HG03565 (cell line): Measurements from ENCODE around the gene MYO18A.

Experiments
- ATAC-seq: cut with Tn5 transposase; IDR thresholded peaks from one replicate; pipeline ENCODE4 v1.9.1; 2021; ENCODE audit warnings: mild to moderate bottlenecking, moderate library complexity; ENCODE audit not compliant: unreplicated experiment

MYO18A gene

DNA sequence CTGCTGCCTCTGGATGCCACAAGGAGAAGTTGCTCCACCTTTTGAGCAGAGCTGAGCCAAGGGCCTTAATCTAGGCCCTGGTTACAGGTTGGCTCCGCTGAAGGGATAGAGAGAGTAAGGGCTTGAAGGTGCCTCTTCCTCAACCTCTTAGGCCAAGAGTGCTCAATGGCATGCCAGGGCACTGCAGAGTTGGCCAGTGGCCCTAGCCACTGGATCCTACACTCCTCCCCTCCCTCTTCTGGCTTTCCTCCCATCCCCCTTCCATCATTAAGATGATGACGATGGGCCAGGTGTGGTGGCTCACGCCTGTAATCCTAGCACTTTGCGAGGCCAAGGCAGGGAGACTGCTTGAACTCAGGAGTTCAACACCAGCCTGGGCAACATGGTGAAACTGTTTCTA lies 50.5 kb downstream of the MYO18A start:
- ATAC-seq: no peak

DNA sequence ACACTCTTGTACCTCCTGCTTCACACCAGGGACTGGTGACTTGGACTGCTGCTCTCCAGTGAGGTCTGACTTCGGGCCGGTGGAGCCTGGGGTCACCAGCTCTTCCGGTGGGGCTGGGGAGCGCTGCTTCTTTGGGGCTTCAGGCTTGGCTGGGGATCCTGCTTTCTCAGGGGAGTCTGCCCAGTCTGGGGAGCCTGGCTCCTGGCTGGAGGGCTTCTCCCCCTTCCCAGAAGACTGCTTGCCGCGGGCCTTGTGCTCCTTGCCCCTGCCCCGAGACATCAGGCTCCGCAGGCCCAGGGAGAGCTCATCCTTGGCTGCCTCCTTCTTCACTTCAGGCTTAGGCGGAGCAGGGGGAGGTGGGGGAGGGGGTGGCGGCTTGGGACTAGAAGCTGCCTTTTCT lies 52.4 kb downstream of the MYO18A start:
- ATAC-seq: no peak

DNA sequence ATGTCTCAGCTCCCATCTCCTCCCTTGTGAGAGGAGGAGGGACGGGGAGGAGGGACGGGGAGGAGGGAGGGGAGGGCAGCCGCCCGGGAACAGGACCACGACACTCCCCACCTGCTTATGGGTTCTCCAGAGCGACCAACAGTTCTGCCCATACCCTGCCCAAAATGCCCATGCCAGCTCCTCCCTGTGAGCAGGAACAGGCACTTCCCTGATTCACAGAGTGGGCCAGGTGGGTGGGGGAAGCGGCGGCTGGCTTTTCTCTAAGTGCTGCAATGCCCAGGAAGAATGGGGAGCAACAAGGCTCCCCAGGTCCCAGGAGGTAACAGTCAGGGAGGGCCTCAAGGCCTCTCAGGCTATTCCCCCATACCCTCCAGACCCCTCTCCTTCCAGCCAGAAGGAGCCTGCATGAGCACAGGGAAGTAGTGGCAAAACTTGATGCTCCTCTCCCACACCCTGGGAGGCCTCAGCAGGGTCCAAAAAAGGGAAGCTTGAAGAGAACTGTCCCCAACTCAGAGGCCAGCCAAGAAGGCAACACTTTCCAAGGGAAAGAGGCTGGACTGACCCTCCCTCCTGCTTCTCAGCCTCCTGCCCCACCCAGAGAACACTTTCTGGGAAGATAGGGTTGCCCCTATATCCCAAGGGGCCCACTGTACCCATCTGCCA lies 53.8 kb downstream of the MYO18A start:
- ATAC-seq: no peak

DNA sequence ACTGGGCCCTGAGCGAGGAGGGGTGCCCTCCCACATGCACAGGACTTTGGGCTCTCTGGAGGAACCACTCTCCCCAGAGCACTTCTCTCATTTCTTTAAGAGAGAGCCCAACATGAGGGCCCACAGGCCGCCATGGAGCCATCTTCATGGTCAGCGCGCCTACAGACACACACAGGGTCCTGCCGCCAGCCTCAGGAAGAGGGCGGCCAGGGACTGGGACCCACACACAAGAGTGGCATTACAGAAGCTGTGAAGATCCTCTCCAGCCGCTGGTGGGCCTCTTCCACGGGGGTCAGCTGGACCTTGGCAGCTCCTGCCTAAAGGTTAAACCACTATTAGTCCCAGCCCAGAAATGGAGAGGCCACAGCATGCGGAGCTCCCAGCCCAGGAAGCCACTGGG lies 54.5 kb downstream of the MYO18A start:
- no peak for ATAC-seq

DNA sequence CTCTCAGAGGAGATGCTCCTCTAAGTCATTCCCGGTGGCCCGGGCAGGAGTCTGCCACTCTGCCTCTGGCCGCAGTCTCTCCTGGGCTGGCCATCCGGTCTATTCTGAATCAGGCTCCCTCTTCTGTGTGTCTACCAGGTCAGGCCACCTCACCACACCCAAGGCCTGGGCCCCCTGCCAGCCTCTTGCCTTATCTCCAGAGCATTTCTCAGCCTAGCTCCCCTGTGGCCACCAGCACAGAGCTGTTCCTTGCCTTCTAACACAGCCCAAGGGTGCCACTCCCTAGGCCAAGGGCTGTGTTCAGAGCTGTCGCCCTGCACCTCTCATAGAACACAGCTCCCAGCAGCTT lies 55.3 kb downstream of the MYO18A start:
- ATAC-seq: no peak

DNA sequence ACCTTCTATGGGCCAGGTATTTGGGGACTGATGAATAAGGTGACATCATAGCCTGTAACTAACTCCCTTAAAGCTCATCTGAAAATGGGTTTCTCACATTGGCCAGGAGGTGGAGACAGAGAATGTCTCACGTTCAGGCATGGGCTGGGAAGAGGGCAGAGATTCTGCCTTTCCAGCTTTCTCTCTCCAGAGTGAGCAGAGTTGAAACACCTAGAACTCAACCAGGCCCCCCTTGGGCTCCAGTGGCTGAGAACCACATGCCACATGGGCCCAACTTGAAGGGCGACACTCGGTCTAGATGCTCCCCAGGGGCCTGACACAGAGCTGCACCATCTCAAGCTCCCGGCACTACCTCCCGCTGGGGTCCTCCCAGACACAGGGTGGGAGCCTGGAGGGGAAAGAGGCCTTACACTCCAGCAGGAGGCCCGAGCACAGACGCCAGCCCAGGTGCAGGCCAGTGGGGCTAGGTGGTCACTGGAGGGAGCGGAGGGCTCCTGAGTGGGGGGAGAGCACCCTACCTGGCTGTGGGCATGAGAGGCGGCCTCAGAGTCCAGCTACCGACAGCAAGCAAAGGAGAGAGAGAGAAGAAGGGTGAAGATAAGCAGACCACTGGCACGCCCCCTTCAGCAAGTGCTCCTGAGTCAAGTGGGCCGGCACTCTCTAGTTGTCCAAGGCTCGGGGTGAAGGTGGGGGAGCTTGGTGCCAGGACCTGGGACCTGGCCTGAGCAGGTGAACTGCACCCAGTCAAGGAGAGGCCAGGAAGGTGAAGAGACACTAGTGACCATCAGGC lies 55.9 kb downstream of the MYO18A start:
- no peak for ATAC-seq

DNA sequence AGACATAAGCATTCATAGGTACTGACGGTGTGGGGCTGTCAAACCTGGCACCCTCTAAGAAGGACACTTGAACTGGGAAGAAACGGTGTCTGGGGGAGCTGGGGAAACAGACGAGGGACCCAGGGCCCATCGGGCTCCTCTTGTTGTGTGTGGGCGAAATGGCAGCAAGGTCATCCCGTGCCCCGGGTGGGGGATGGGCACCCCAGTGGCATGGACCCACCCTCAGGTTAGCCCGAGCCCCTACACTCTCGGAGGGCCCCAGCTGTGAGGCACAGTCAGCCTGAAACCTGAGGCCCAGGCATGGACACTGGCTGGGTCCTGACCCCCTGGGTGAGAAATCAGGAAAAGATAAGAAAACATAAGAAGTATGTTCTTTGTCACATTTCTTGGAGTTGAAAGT lies 57.1 kb downstream of the MYO18A start:
- no peak for ATAC-seq

DNA sequence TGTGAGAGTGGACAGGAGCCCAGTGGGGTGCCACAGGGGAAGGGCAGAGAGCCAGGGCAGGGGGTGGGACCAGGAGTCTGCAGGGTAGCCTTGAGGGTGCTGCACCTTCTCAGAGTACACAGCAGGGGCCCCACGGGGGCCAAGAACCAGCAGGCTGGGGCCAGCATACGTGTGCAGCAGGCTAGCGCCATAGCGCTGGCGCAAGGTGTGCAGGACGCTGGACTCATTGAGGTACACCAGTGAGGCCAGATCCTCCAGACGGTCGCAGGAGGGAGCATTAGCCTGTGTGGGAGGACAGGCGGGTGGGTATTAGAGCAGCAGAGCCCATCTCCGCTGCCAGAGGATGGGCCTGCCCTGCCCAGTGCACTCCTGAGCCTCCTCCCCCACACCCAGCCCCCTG lies 58.8 kb downstream of the MYO18A start:
- ATAC-seq: no peak

DNA sequence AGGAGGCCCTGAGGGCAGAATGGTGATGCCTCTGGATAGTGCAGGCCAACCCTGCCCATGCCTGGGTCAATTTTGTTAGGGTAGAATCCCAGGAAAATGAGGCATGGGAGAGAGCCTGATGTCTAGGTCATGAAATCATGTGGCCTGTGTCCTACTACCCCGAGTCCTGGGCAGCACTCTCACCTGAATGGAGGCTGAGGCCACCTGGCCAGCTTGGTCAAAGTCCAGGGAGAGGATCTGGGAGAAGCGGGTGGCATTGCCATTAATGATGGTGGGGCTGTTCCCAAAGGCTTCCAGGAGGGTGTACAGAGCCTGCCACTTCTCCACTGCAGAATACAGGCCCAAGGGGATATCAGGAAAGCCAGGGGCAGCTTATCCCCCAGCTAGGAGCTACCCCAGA lies 59.8 kb downstream of the MYO18A start:
- no peak for ATAC-seq

DNA sequence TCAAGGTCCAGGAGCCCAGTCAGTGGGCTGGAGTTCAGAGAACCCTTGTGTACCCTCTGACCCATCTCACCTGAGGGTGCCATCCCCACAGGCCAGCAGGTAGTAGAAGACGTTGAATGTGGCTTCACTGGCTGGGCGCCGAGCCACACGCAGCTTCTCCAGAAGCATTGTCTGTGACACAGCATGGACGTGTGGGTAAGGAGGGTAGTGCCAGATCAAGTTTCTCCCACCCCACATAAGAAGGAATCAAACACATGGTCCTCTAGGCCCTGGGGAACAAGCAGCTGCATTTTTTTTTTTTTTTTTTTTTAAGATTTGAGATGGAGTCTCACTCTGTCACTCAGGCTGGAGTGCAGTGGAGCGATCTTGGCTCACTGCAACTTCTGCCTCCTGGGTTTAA lies 60.9 kb downstream of the MYO18A start:
- no peak for ATAC-seq

DNA sequence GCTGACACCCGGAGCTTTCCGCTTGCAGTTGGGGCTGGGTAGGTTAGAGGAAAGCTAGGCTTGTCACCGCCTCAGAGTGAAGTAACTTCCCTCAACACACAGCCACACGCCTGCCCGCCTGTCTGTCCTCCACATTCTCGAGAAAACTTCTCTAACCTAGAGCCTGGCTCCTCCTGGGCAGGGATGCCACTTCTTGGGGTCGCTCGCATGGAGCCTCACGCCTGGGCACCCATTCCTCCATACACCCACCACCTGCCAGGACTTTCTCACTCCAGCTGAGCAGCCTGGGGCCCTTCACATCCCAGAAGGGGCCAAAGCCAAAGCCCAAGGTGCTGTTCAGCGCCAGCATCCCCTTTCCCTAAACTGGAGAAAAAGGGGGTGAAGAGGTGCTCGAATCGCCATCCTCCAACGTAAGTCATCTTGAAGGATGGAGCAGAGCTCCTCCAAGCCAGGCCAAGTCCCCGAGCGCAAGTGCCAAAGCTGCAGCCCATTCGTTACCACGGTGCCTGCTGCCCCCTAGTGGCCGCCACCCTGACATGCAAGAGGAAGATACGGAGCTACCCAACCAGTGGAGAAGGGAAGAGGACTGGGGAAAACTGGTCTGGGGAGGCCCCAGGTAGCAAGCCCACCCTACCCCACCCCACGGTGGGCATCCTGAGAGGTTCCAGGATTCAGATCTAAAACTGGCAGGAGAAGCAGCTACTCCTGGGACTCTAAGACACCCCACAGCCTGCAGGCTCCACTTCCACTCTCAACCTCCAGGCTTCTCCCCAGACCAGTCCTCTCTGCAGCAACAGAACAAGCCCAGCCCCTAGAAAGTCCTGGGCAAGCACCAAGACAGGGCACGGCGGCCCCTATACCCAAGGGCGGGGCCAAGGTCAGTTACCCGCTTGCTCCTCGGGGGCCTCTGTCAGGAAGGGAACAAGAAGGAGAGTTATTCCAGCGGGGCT lies 63.1 kb downstream of the MYO18A start:
- no peak for ATAC-seq

DNA sequence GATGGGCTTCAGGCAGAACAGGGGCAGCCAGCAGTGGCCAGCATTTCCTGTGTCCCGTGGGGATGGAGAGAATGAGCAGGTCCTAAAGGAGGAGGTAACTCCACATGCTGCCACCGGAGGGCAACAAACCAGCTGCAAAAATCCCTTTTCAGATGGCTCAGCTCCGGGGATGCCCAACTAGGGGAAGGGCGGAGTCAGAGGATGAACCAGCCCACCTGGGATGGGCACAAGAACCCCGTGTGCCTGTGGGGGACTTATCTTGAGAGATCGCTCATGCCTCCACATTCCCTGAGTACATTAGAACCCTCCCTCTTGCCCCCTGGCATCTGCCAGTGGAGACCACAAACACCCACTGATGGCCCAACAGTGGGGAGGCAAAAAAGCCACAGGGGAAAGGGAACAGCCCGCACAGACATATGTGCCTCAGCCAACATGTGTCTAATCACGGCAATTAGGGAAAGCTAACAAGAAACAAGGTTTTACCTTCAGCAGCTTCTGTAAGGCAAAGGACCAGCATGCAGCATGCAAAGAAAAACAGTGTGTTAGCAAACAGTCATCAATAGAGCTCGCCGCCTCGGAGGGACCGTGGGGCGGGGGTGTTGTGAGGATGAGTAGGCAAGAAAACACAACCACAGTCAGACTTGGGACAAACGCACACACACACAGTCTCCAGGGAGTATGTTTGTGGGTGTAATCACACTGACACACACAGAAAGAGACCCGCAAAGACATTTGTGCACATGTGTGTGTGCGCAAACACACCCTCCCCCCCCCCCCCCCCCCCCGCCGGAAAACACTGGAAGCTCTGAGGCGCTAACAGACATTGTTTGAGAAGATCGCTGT lies 64.0 kb downstream of the MYO18A start:
- no peak for ATAC-seq

DNA sequence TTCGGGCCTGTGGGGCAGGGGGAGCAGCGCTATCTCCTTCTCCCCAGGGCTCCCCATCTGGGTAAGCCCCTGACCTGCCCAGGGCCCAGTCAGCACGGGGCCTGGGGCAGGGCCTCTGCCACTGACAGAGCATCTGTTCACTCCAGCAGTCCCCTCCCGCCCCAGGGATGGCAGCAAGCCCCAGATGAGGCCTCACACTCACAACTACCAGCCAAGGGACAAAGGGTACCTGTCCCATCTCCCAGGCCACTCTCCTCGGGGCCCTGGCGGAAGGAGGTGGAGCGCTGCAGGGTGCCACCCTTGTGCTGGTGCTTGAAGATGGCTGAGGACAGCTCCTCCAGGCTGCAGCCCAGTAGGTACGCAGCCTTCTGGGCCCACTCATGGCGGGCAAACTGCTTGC lies 64.8 kb downstream of the MYO18A start:
- no peak for ATAC-seq

DNA sequence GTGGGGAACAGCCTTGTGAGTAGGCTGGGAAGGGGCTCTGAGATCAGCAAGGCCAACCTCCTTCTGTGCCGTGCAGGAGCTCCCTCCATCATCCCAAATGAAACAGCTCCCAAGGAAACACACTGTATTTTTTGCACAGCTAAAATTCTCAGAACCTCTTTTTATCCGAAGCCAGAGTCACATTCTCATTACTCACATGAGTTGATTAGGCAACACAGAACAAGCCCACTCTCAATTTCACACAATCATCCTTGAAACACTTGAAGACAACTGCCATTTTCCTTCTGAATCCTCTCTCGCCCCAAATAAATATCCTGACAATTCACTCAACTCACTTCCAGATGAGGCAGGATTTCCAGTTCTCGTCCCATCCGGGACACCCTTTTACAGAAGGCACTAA lies 66.1 kb downstream of the MYO18A start:
- no peak for ATAC-seq

DNA sequence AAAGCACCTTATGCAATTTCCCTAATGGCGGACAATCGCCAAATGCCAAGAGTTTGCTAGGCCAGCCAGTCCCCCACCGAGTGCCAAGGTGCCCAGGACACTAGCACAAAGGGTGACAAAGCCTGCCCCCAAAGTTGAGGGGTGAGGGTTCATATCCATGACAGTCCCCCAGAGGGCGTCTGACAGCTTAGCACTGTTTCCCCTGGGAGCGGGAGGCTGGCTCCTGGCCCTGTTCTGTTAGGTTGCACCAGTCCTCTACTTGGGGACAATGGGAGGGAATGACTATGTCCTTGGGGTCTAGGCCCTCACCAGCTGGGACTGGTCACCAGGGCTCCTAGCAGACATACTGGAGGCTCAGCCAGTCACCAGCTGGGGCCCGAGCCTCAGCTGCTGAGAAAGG lies 66.9 kb downstream of the MYO18A start:
- no peak for ATAC-seq

DNA sequence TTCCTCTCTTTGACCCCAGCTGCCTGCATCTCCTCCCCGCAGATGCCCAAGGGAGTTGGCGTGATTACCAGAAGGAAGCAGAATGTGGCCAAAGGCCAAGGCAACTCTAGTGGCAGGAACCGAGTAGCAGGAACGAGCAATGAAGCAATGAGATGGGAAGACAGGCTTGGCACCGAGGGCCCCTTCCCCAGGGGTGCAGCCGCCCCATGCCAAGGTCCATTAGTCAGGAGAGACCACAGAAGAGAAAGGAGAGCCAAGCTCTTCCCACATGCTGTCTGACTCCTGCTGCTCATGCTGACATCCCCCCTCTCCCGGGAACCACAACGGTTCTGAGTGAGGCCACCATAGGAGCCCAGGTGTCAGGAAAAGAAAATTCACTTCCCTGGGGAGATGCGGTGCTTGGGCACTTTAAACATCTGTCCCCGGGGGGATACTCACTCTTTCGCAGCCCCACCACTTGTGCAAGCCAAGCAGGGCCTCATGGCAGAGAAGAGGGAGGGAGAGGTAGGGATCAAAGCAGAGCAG lies 67.4 kb downstream of the MYO18A start:
- no peak for ATAC-seq

DNA sequence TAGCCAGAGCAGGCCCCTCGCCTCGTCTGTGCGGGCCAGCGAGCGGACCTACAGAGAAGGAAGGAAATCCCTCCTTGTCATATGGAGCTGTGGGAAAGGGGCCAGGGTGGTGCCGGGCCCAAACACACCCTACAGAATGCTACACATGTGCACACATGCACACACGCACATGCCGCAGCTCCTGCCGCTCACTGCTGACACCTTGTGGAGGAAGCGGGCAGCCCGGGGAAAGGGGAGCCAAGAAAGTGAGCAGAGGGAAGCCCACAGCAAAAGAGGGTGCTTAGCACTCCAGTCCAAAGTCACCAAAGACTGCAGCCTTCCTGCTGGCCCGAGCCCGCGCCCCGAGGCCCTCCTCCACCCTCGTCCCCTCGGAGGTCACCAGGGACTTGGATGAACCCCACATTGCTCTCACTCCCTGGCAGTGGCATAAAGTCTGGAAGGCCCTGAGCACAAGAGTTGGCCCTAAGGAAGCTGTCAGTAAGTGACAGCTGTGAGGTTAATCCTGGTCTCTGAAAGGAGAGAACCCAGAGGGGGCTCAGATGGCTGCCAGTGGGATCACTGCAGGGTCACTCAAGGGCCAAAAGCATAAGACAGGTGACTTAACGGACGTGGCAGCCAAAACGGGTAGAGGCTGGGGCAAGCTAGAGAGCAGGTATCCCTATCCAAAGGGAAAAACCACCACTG lies 68.2 kb downstream of the MYO18A start:
- no peak for ATAC-seq

DNA sequence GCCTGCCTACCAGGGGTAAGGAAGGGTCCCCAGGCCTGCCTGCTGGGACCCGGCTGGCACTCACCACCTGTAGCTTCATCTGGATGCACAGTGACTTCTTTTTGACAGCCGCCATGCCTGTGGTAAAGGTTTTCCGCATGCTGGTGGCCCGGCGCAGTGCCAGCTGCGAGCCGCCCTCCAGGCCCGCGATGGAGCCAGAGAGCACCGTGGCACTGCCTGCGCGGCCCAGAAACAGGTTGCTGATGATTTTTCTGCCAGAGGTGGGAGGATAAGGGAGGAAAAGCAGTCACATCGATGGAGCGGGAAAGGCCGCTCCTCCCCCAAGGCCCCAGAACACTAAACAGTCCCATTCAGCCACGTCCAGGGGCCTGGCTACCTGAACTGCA lies 69.8 kb downstream of the MYO18A start:
- no peak for ATAC-seq

DNA sequence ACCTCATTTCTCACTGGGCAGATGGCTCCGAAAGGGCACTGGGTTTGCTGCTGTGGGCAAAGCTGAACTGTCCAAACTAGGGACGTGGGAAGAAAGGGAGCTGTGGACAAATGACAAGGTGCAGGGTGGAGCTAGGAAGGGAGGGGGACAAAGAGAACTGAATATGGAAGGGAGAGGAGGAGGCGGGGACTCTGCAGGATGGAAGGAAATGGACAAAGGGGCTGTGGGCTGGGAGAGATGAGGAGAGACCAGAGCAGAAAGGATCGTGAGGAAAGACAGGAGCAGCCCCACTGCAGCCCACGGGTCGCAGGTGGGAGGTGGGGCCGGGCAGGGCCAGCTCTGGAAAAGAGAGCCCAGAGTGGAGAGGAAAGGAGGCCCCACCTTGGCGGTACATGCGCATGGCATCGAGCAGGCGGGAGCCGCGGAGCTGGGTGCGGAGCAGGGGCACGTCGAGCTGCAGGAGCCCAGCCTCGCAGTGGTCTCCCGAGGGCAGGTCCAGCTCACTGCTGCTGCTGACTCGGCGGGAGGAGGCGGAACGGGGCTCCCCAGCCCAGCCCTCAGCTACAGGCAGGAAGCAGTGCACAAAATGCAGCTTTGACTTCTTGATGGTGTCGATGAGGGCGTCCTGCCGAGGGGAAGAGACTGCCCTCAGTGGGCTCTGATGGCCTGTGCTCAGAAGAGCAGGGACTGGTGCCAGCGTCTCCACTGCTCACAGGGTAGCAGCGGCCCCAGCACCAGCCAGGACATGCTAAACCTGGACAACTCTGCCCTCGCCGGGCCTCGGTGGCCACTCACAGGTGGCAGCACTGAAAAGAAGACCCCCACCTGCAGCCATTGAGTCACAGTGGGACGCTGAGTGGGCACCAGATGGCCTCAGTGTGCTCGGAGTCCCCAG lies 70.5 kb downstream of the MYO18A start:
- no peak for ATAC-seq
